H1 (cell line): ENCODE data around the gene CUTA.

ENCODE experiments used
- CTCF ChIP-seq, 3 experiments: IDR thresholded peaks; 1 replicate in 2 of 3; 2 replicates in 1 of 3; pipeline versions ENCODE4 v1.5.1 to v1.6.1; 2011; ENCODE audit warnings: low read length in 3 of 3, mild to moderate bottlenecking in 3 of 3, inconsistent platforms in 2 of 3, low read depth in 1 of 3, moderate library complexity in 1 of 3; ENCODE audit not compliant: insufficient read depth in 1 of 3; ENCODE audit errors: control extremely low read depth in 1 of 3
- E2F6 ChIP-seq: IDR thresholded peaks from 2 replicates; pipeline ENCODE4 v1.6.1; 2012; ENCODE audit warnings: inconsistent platforms
- EP300 ChIP-seq, 2 experiments: IDR thresholded peaks; 1 replicate in 1 of 2; 2 replicates in 1 of 2; pipeline ENCODE4 v1.6.1; 2011 to 2012; ENCODE audit warnings: low read depth in 2 of 2, low read length in 2 of 2, mild to moderate bottlenecking in 2 of 2, borderline replicate concordance in 1 of 2, inconsistent platforms in 1 of 2, moderate library complexity in 1 of 2
- HDAC2 ChIP-seq, 2 experiments: fragments of 300-600 bp in 1 of 2; sonication (generic) in 1 of 2; IDR thresholded peaks; 2 replicates each; pipeline ENCODE4 v1.6.1; 2011 to 2012; ENCODE audit warnings: low read depth in 2 of 2, low read length in 2 of 2, mild to moderate bottlenecking in 2 of 2, moderate library complexity in 2 of 2, borderline replicate concordance in 1 of 2, inconsistent platforms in 1 of 2
- MAX ChIP-seq: IDR thresholded peaks from 2 replicates; pipeline ENCODE4 v1.6.1; 2012; ENCODE audit warnings: inconsistent platforms
- POLR2A ChIP-seq, 2 experiments: IDR thresholded peaks; 1 replicate in 1 of 2; 2 replicates in 1 of 2; pipeline ENCODE4 v1.6.1; 2011; ENCODE audit warnings: low read depth in 2 of 2, low read length in 2 of 2, mild to moderate bottlenecking in 2 of 2; ENCODE audit errors: control extremely low read depth in 1 of 2
- POLR2AphosphoS5 ChIP-seq: IDR thresholded peaks from 2 replicates; pipeline ENCODE4 v1.6.1; 2011; ENCODE audit warnings: low read depth, low read length
- TAF1 ChIP-seq: IDR thresholded peaks from 2 replicates; pipeline ENCODE4 v1.6.1; 2011; ENCODE audit warnings: mild to moderate bottlenecking, low read depth, low read length
- TAF7 ChIP-seq: optimal IDR thresholded peaks from 2 replicates; pipeline ENCODE3; 2011; ENCODE audit warnings: low read depth, mild to moderate bottlenecking, inconsistent platforms, low read length, moderate library complexity, borderline replicate concordance
- TCF12 ChIP-seq: IDR thresholded peaks from 2 replicates; pipeline ENCODE4 v1.6.1; 2011; ENCODE audit warnings: low read depth, mild to moderate bottlenecking, low read length
- YY1 ChIP-seq: IDR thresholded peaks from 2 replicates; pipeline ENCODE4 v1.6.1; 2011; ENCODE audit warnings: low read depth, mild to moderate bottlenecking, low read length

- TF ChIP-seq TAF1 (no peak), POLR2AphosphoS5 (no peak), CTCF (IDR thresholded peaks at IDR 0.05; ENCODE audit: control extremely low read depth in 1 of 3, insufficient read depth in 1 of 3, low read depth in 1 of 3, low read length in 3 of 3) (no peak), HDAC2 (IDR thresholded peaks at IDR 0.05; ENCODE audit: borderline replicate concordance in 1 of 2, low read depth in 2 of 2, low read length in 2 of 2) (no peak), TCF12 (no peak), EP300 (IDR thresholded peaks at IDR 0.05; ENCODE audit: borderline replicate concordance in 1 of 2, low read depth in 2 of 2, low read length in 2 of 2) (no peak), MAX (no peak), YY1 (no peak), TAF7 (no peak), E2F6 (no peak), POLR2A (IDR thresholded peaks at IDR 0.05; ENCODE audit: control extremely low read depth in 1 of 2, low read depth in 2 of 2, low read length in 2 of 2) (no peak)
Measured at GRCh38 chr6:33372526-33373123, 45.3 kb downstream of the CUTA start.
